T-cell (primary cell): ENCODE measurements around the gene CACNA1I. TPM values are rescaled to one million over a fixed set of nuclear protein-coding genes. Genes with fewer than 3 reads are reported as not detected.
A peak's percentile ranks its signal among the peaks of the same experiment; 100 is the strongest.

Experiments used
- ATAC-seq, 4 experiments: fragments of 200-7000 bp in 3 of 4; fragments of 150-1000 bp in 1 of 4; cut with Tn5 transposase; replicated peaks in 1 of 4; 1 replicate in 3 of 4; 2 replicates in 1 of 4; pipeline ENCODE4 v1.10.0; 2021; ENCODE audit warnings: moderate library complexity in 3 of 4, mild to moderate bottlenecking in 2 of 4, moderate number of reproducible peaks in 1 of 4
- CTCF ChIA-PET, 2 donors: fragments of 300-600 bp; sonication (Branson Sonifier 250); formaldehyde crosslinking; loops; one replicate each; lab custom pipeline; 2022; ENCODE audit warnings: antibody characterized with exemption in 2 of 2; lab: Charles Lee
- POLR2A ChIA-PET, 2 donors: fragments of 300-600 bp; sonication (Branson Sonifier 250); formaldehyde crosslinking; loops; one replicate each; lab custom pipeline; 2022; ENCODE audit warnings: antibody characterized with exemption in 2 of 2; lab: Charles Lee
- DNase-seq, 35 experiments: peaks; one replicate each; pipeline versions ENCODE4 v3.0.0 to v3.0.0-alpha.2; 2013 to 2023
- H3K27ac ChIP-seq: one replicate; pipeline ENCODE4 v1.5.1; 2013; ENCODE audit warnings: low read length
- H3K27me3 ChIP-seq, 2 experiments: replicated peaks in 1 of 2; 1 replicate in 1 of 2; 2 replicates in 1 of 2; pipeline versions ENCODE4 v1.6.1 to v1.7.0; 2013; ENCODE audit warnings: low read length in 1 of 2, mixed read lengths in 1 of 2; ENCODE audit not compliant: control insufficient read depth in 2 of 2, insufficient read depth in 2 of 2; ENCODE audit errors: extremely low read depth in 1 of 2
- H3K36me3 ChIP-seq, 2 donors: 1 replicate in 1 of 2; 2 replicates in 1 of 2; pipeline versions ENCODE4 v1.6.1 to v1.7.0; 2013; ENCODE audit warnings: low read length in 1 of 2; ENCODE audit not compliant: control insufficient read depth in 2 of 2, insufficient read depth in 1 of 2; ENCODE audit errors: extremely low read depth in 1 of 2
- H3K4me1 ChIP-seq, 2 experiments: 1 replicate in 1 of 2; 2 replicates in 1 of 2; pipeline versions ENCODE4 v1.6.1 to v1.7.0; 2013; ENCODE audit warnings: low read length in 2 of 2, mixed read lengths in 1 of 2; ENCODE audit not compliant: insufficient read depth in 2 of 2, control insufficient read depth in 1 of 2; ENCODE audit errors: extremely low read depth in 1 of 2
- H3K4me3 ChIP-seq, 2 donors: 1 replicate in 1 of 2; 2 replicates in 1 of 2; pipeline versions ENCODE4 v1.5.1 to v1.7.0; 2013; ENCODE audit warnings: mild to moderate bottlenecking in 2 of 2, low read length in 1 of 2, moderate library complexity in 1 of 2; ENCODE audit not compliant: control insufficient read depth in 1 of 2; ENCODE audit errors: extremely low read depth in 1 of 2
- H3K9me3 ChIP-seq: 2 replicates; pipeline ENCODE4 v1.7.0; 2013
- H3K27ac Mint-ChIP-seq, 2 donors: one replicate each; pipeline ENCODE4 v1.8.0; 2020 to 2021; ENCODE audit warnings: mild to moderate bottlenecking in 2 of 2, mixed read lengths in 2 of 2
- H3K27me3 Mint-ChIP-seq, 2 donors: one replicate each; pipeline ENCODE4 v1.8.0; 2021 to 2022; ENCODE audit warnings: mixed read lengths in 2 of 2
- H3K36me3 Mint-ChIP-seq: one replicate; pipeline ENCODE4 v1.8.0; 2021; ENCODE audit warnings: mixed read lengths
- H3K4me1 Mint-ChIP-seq, 3 donors: one replicate each; pipeline ENCODE4 v1.8.0; 2020 to 2022; ENCODE audit warnings: mixed read lengths in 3 of 3, mild to moderate bottlenecking in 1 of 3
- H3K4me3 Mint-ChIP-seq, 3 donors: one replicate each; pipeline ENCODE4 v1.8.0; 2020 to 2022; ENCODE audit warnings: mild to moderate bottlenecking in 3 of 3, mixed read lengths in 3 of 3, moderate library complexity in 3 of 3
- H3K9me3 Mint-ChIP-seq, 3 donors: one replicate each; pipeline ENCODE4 v1.8.0; 2020 to 2022; ENCODE audit warnings: mixed read lengths in 3 of 3
- WGBS: methylation state at CpG from one replicate; pipeline ENCODE4 v1.1.5; 2013; ENCODE audit warnings: missing lambda C conversion rate; ENCODE audit not compliant: insufficient coverage; 5-methylcytosine and 5-hydroxymethylcytosine counted together
- total RNA-seq, 35 experiments: library from RNA in 6 of 35; stranded (reverse) in 6 of 35; fragments of 120-200 nt in 1 of 35; gene quantifications; one replicate each; pipeline versions ENCODE4 v1.2.1 to v1.2.4 and lab custom pipeline; 2013 to 2026

CACNA1I gene
- total RNA-seq, 5 donors from 2014 or later (not counting 1 experiment from before 2014, with no cell fraction given), result 16.1 to 32.9 (median 28.8) TPM

- 100% methylated on average over 2 of the region's 4 CpGs for WGBS
- H3K4me1 ChIP-seq, result no peaks in the 10 kb centered on the region
- peaks cover 2 to 33% of the 10 kb centered on the region in 2 experiments for H3K27me3 ChIP-seq
- H3K9me3 ChIP-seq, result no peaks in the 10 kb centered on the region
- CTCF ChIA-PET, result no interaction called here
- Mint-ChIP-seq H3K4me1 (peaks cover 0 to 2% (median 2%) of the 10 kb centered on the region in 3 donors), H3K27ac (no peak overlapping the region), H3K9me3 (no peaks in the 10 kb centered on the region), H3K36me3 (peaks cover 23% of the 10 kb centered on the region), H3K4me3 (no peak overlapping the region), H3K27me3 (peaks cover 7 to 9% of the 10 kb centered on the region in 2 donors)
- DNase-seq (no peak), ATAC-seq (no peak)
- POLR2A ChIA-PET, result no interaction called here
- no peak overlapping the region for H3K4me3 ChIP-seq
- H3K36me3 ChIP-seq, result peaks cover 0 to 6% of the 10 kb centered on the region in 2 donors
- H3K27ac ChIP-seq, result no peak overlapping the region
Observed at GRCh38 chr22:39682994-39683393, 112.4 kb downstream of the CACNA1I start.

- peaks cover 2 to 37% of the 10 kb centered on the region in 2 experiments for H3K27me3 ChIP-seq
- H3K4me3 ChIP-seq, result no peak overlapping the region
- Mint-ChIP-seq H3K4me1 (peaks cover 2 to 6% (median 3%) of the 10 kb centered on the region in 3 donors), H3K27me3 (peaks cover 12 to 15% of the 10 kb centered on the region in 2 donors), H3K4me3 (no peak overlapping the region), H3K36me3 (peaks cover 23% of the 10 kb centered on the region), H3K27ac (no peak overlapping the region), H3K9me3 (no peaks in the 10 kb centered on the region)
- H3K36me3 ChIP-seq, result peaks cover 0 to 4% of the 10 kb centered on the region in 2 donors
- no peaks in the 10 kb centered on the region for H3K4me1 ChIP-seq
- H3K27ac ChIP-seq, result no peak overlapping the region
- no peak for ATAC-seq
- no peak for DNase-seq
- ChIA-PET POLR2A (no interaction called here), CTCF (no interaction called here)
- no peaks in the 10 kb centered on the region for H3K9me3 ChIP-seq
- 79% methylated on average over 4 of the region's 5 CpGs for WGBS
Observed at GRCh38 chr22:39683639-39684038, 113.1 kb downstream of the CACNA1I start.

GRCh38 chr22:39684702-39685281 lies 114.2 kb downstream of the CACNA1I start:
- H3K4me3 Mint-ChIP-seq, result peak overlapping the region in 1 of 3 donors; percentile 31
- peaks cover 23% of the 10 kb centered on the region for H3K36me3 Mint-ChIP-seq
- ATAC-seq (no peak), DNase-seq (no peak)
- Histone ChIP-seq H3K27me3 (peaks cover 2 to 48% of the 10 kb centered on the region in 2 experiments), H3K36me3 (peaks cover 0 to 3% of the 10 kb centered on the region in 2 donors), H3K4me3 (no peak overlapping the region), H3K27ac (no peak overlapping the region), H3K9me3 (no peaks in the 10 kb centered on the region), H3K4me1 (no peaks in the 10 kb centered on the region)
- 71% methylated on average over 8 of the region's 12 CpGs for WGBS
- H3K27me3 Mint-ChIP-seq, result peaks cover 14 to 23% of the 10 kb centered on the region in 2 donors
- no peak overlapping the region for H3K27ac Mint-ChIP-seq
- H3K4me1 Mint-ChIP-seq, result peaks cover 2 to 7% (median 5%) of the 10 kb centered on the region in 3 donors
- ChIA-PET CTCF (no interaction called here), POLR2A (no interaction called here)
- no peaks in the 10 kb centered on the region for H3K9me3 Mint-ChIP-seq

GRCh38 chr22:39685336-39686177 lies 115.0 kb downstream of the CACNA1I start:
- Mint-ChIP-seq H3K27ac (no peak overlapping the region), H3K4me3 (peak overlapping the region in 1 of 3 donors; percentile 31), H3K4me1 (peaks cover 2 to 7% (median 5%) of the 10 kb centered on the region in 3 donors), H3K36me3 (peaks cover 23% of the 10 kb centered on the region), H3K27me3 (peaks cover 14 to 23% of the 10 kb centered on the region in 2 donors), H3K9me3 (no peaks in the 10 kb centered on the region)
- peak in 2 of 4 experiments; percentile 12 to 31 for ATAC-seq
- Histone ChIP-seq H3K9me3 (no peaks in the 10 kb centered on the region), H3K36me3 (peaks cover 0 to 3% of the 10 kb centered on the region in 2 donors), H3K4me3 (no peak overlapping the region), H3K4me1 (no peaks in the 10 kb centered on the region), H3K27ac (no peak overlapping the region), H3K27me3 (peaks cover 2 to 54% of the 10 kb centered on the region in 2 experiments)
- WGBS, result 24% methylated on average over 58 of the region's 77 CpGs
- ChIA-PET POLR2A (no interaction called here), CTCF (no interaction called here)
- DNase-seq, result no peak

- peaks cover 2 to 60% of the 10 kb centered on the region in 2 experiments for H3K27me3 ChIP-seq
- POLR2A ChIA-PET, result no interaction called here
- ATAC-seq (no peak), DNase-seq (no peak)
- H3K27ac Mint-ChIP-seq, result no peak overlapping the region
- peaks cover 0 to 5% of the 10 kb centered on the region in 2 experiments for H3K4me1 ChIP-seq
- H3K36me3 ChIP-seq, result peaks cover 0 to 3% of the 10 kb centered on the region in 2 donors
- no peak overlapping the region for H3K4me3 ChIP-seq
- 42% methylated on average over 23 of the region's 39 CpGs for WGBS
- CTCF ChIA-PET, result no interaction called here
- no peaks in the 10 kb centered on the region for H3K9me3 ChIP-seq
- no peaks in the 10 kb centered on the region for H3K9me3 Mint-ChIP-seq
- peaks cover 17 to 25% of the 10 kb centered on the region in 2 donors for H3K27me3 Mint-ChIP-seq
- peaks cover 21% of the 10 kb centered on the region for H3K36me3 Mint-ChIP-seq
- peaks cover 9 to 11% (median 11%) of the 10 kb centered on the region in 3 donors for H3K4me1 Mint-ChIP-seq
- H3K27ac ChIP-seq, result no peak overlapping the region
- peak overlapping the region in 1 of 3 donors; percentile 57 for H3K4me3 Mint-ChIP-seq
Observed at GRCh38 chr22:39686178-39686620, 115.6 kb downstream of the CACNA1I start.

GRCh38 chr22:39686776-39687525 lies 116.4 kb downstream of the CACNA1I start:
- Mint-ChIP-seq H3K4me3 (peak overlapping the region in 1 of 3 donors; percentile 57), H3K4me1 (peaks cover 11 to 13% (median 13%) of the 10 kb centered on the region in 3 donors), H3K27me3 (peaks cover 17 to 30% of the 10 kb centered on the region in 2 donors), H3K9me3 (no peaks in the 10 kb centered on the region), H3K36me3 (peaks cover 16% of the 10 kb centered on the region), H3K27ac (no peak overlapping the region)
- ChIA-PET CTCF (interaction anchor here in 1 of 2 donors (0.6 kb wide), 1 partner anchor 306 kb away, joined by 6 read pairs; no protein-coding TSS in a partner anchor), POLR2A (no interaction called here)
- peaks cover 0 to 8% of the 10 kb centered on the region in 2 experiments for H3K4me1 ChIP-seq
- no peaks in the 10 kb centered on the region for H3K9me3 ChIP-seq
- no peak for DNase-seq
- H3K27ac ChIP-seq, result no peak overlapping the region
- no peak overlapping the region for H3K4me3 ChIP-seq
- H3K36me3 ChIP-seq, result peaks cover 0 to 3% of the 10 kb centered on the region in 2 donors
- ATAC-seq, result no peak
- peaks cover 2 to 67% of the 10 kb centered on the region in 2 experiments for H3K27me3 ChIP-seq
- WGBS, result 87% methylated on average over 10 of the region's 17 CpGs
